SK-N-SH treated with all-trans-retinoic acid at 6 μM for 48 hours (cell line): ENCODE measurements around the gene PRICKLE1.

Experiments used
- ARNTL ChIP-seq: fragments of 450-650 bp; formaldehyde crosslinking; IDR thresholded peaks from 2 replicates; pipeline ENCODE4 v1.5.0; 2020; ENCODE audit warnings: low read depth, mild to moderate bottlenecking, moderate library complexity, borderline replicate concordance
- BACH2 ChIP-seq: fragments of 250-450 bp; sonication (Bioruptor Pico); IDR thresholded peaks from 2 replicates; pipeline ENCODE4 v1.9.0; 2021; ENCODE audit warnings: mild to moderate bottlenecking, borderline replicate concordance
- CSRNP3 ChIP-seq: fragments of 250-450 bp; sonication (Bioruptor Pico); IDR thresholded peaks from 2 replicates; pipeline ENCODE4 v1.5.1; 2021; ENCODE audit warnings: mild to moderate bottlenecking, moderate library complexity
- PATZ1 ChIP-seq: fragments of 250-450 bp; sonication (Bioruptor Pico); IDR thresholded peaks from 2 replicates; pipeline ENCODE4 v1.8.0; 2020; ENCODE audit warnings: mild to moderate bottlenecking, moderate library complexity, borderline replicate concordance
- PPARA ChIP-seq: fragments of 250-450 bp; sonication (Bioruptor Pico); IDR thresholded peaks from 2 replicates; pipeline ENCODE4 v1.5.0; 2020; ENCODE audit warnings: mild to moderate bottlenecking, borderline replicate concordance
- RARB ChIP-seq: fragments of 250-450 bp; sonication (Bioruptor Pico); IDR thresholded peaks from 2 replicates; pipeline ENCODE4 v1.8.0; 2021; ENCODE audit warnings: mild to moderate bottlenecking, moderate library complexity
- TOX ChIP-seq: fragments of 250-450 bp; sonication (Bioruptor Pico); IDR thresholded peaks from 2 replicates; pipeline ENCODE4 v1.8.0; 2021; ENCODE audit warnings: mild to moderate bottlenecking, moderate library complexity, borderline replicate concordance
- ZC3H10 ChIP-seq: fragments of 250-450 bp; sonication (Bioruptor Pico); IDR thresholded peaks from 2 replicates; pipeline ENCODE4 v1.5.1; 2021; ENCODE audit warnings: mild to moderate bottlenecking, moderate library complexity
- ZFP3 ChIP-seq: fragments of 250-450 bp; sonication (Bioruptor Pico); IDR thresholded peaks from 2 replicates; pipeline ENCODE4 v1.5.0; 2020; ENCODE audit warnings: mild to moderate bottlenecking, moderate library complexity
- ZFP30 ChIP-seq: fragments of 450-650 bp; formaldehyde crosslinking; IDR thresholded peaks from 2 replicates; pipeline ENCODE4 v1.5.0; 2022; ENCODE audit warnings: mild to moderate bottlenecking, moderate library complexity
- ZNF565 ChIP-seq: fragments of 450-650 bp; formaldehyde crosslinking; conservative IDR thresholded peaks from 2 replicates; pipeline ENCODE4 v1.5.0; 2020; ENCODE audit warnings: low read depth, mild to moderate bottlenecking, moderate library complexity
- ZNF8 ChIP-seq: fragments of 450-650 bp; formaldehyde crosslinking; IDR thresholded peaks from 2 replicates; pipeline ENCODE4 v1.5.0; 2020; ENCODE audit warnings: mild to moderate bottlenecking, moderate library complexity

- TF ChIP-seq ZNF565 (CRISPR knock-in tag) (no peak), BACH2 (CRISPR knock-in tag) (no peak), PATZ1 (CRISPR knock-in tag) (no peak), PPARA (CRISPR knock-in tag) (no peak), ZFP3 (CRISPR knock-in tag) (no peak), TOX (CRISPR knock-in tag) (no peak), ARNTL (CRISPR knock-in tag) (no peak), CSRNP3 (no peak), ZFP30 (no peak), ZC3H10 (no peak), RARB (no peak), ZNF8 (no peak)
These were observed 121.2 kb downstream of the PRICKLE1 start for GRCh38 chr12:42468341-42468821.
